Heart right ventricle (tissue), 16 donors: Measurements from ENCODE around the gene YEATS2. TPM values are rescaled to one million over a fixed set of nuclear protein-coding genes. Genes with fewer than 3 reads are reported as not detected.

ENCODE experiments used
- ATAC-seq, 8 donors: fragments of 200-7000 bp; cut with Tn5 transposase; one replicate each; pipeline ENCODE4 v1.9.1; 2020; ENCODE audit warnings: mild to moderate bottlenecking in 8 of 8, moderate library complexity in 8 of 8, moderate number of reproducible peaks in 1 of 8
- DNase-seq, 2 donors: peaks; one replicate each; pipeline ENCODE4 v3.0.0-alpha.2; 2020
- H3K27ac ChIP-seq, 10 donors: fragments of 200-600 bp; sonication (generic) in 2 of 10; one replicate each; pipeline versions ENCODE4 v1.5.0 to v1.8.0; 2020 to 2022; ENCODE audit warnings: mild to moderate bottlenecking in 3 of 10
- H3K27me3 ChIP-seq, 7 donors: fragments of 200-600 bp; one replicate each; pipeline ENCODE4 v1.8.0; 2021 to 2022; ENCODE audit warnings: mild to moderate bottlenecking in 2 of 7
- H3K36me3 ChIP-seq, 9 donors: fragments of 200-600 bp; sonication (generic) in 1 of 9; one replicate each; pipeline versions ENCODE4 v1.5.0 to v1.8.0; 2020 to 2022; ENCODE audit warnings: mild to moderate bottlenecking in 2 of 9
- H3K4me1 ChIP-seq, 9 donors: fragments of 200-600 bp; sonication (generic) in 1 of 9; one replicate each; pipeline versions ENCODE4 v1.5.0 to v1.8.0; 2020 to 2022; ENCODE audit warnings: mild to moderate bottlenecking in 4 of 9
- H3K4me3 ChIP-seq, 10 donors: fragments of 200-600 bp; sonication (generic) in 2 of 10; one replicate each; pipeline versions ENCODE4 v1.5.0 to v1.8.0; 2020 to 2022; ENCODE audit warnings: mild to moderate bottlenecking in 7 of 10, moderate library complexity in 2 of 10
- H3K9me3 ChIP-seq, 11 donors: fragments of 200-600 bp in 10 of 11; sonication (generic) in 2 of 11; one replicate each; pipeline versions ENCODE4 v1.5.0 to v1.8.0; 2013 to 2022; ENCODE audit warnings: mild to moderate bottlenecking in 2 of 11, control low read depth in 1 of 11, moderate library complexity in 1 of 11
- WGBS, 2 donors: extraction: QIAGEN DNeasy Blood & Tissue Kit; methylation state at CpG; one replicate each; pipeline ENCODE4 v1.1.7; 2013; ENCODE audit warnings: inconsistent platforms in 1 of 2; 5-methylcytosine and 5-hydroxymethylcytosine counted together
- intact Hi-C, 10 donors: fragments of 100-400 bp; cut with DNase I; formaldehyde crosslinking; loops; one replicate each; pipeline versions ENCODE4 v1.11.1 to v1.14.2; 2022
- polyA plus RNA-seq, 2 donors: library from polyadenylated mRNA; stranded (reverse); fragments of 200-250 nt; gene quantifications; one replicate each; pipeline ENCODE4 v1.2.3, GENCODE V29; 2013
- total RNA-seq, 10 donors: library from RNA; stranded (reverse); fragmentation: NEBNext Ultra II Directional in 3 of 10; extraction: Animal tissue kit (Norgen Biotek cat#: 25700) in 3 of 10; gene quantifications; one replicate each; pipeline versions ENCODE4 v1.2.1 to v1.2.4, GENCODE V29; 2021 to 2023
- TF ChIP-seq, protein P1 (sequence below), 9 donors: fragments of 200-600 bp; sonication (generic) in 2 of 9; IDR thresholded peaks; one replicate each; pipeline versions ENCODE4 v1.5.0 to v1.8.0; 2021 to 2022; ENCODE audit warnings: antibody characterized with exemption in 9 of 9, mild to moderate bottlenecking in 5 of 9, moderate library complexity in 1 of 9
- donor health status: Arrhythmogenic right ventricular cardiomyopathy.
- donor health status: ischemic (EF 13 %, LVEDD 7.1; RV severe dilation, severe dysfunction).
- donor health status: healthy with polysubstance abuse.
- donor health status: DM: no; HTN: yes; CAD: no.
- donor health status: DM: no; HTN: no; CAD: no.
- donor health status: ischemic (EF 25% LVEDD 6.9; RV normal size, moderate dysfunction).
- donor health status: ischemic (EF 25% LVEDD 5.7; RV mildly dilated, moderate dysfunction).
- donor health status: healthy.
- donor health status: DM: yes; HTN: yes; CAD: no.
- donor health status: Ischemic cardiomyopathy.
- donor health status: ischemic (EF 35%, LVEDD 5.7; RV mildly dilated, moderate dysfunction).
- donor health status: nonischemic (EF 11% LVEDD 7.7; RV severe dilation, severe dysfunction).
- donor health status: DM: yes; HTN: yes; CAD: no.
- donor health status: PGD.
- donor health status: ischemic (EF 29% LVEDD 5.4; RV normal size, mild dysfunction).
- donor health status: nonischemic (EF 23%, LVEDD 6.1; RV moderate dilation, normal function).

The YEATS2 gene
- total and polyA plus RNA-seq, 12 donors, result 4.6 to 22.2 (median 10.1) TPM

DNA sequence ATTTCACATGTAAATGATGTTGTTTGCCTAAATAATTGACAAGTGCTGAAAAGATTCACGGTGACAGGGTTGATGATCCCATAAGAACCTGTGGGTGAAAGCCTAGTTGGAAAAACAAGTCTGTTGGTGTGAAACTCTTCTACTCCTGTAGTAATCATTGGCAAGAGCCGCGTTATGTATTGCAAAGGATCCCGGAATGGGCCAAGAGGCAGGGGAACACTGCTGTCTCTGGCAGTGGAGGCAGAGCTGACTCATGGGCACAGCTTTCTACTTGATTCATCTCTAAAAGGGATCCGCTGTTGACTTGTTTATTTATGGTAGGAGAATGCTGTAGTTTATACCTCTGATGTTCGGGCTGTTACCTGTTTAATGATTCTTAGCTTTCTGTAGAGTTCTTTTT lies 64.7 kb downstream of the YEATS2 start:
- ATAC-seq (no peak), DNase-seq (no peak)
- 96% methylated on average over 6 of the region's 6 CpGs for WGBS, 2 donors
- Histone ChIP-seq H3K4me1 (peaks cover 0 to 19% (median 7%) of the 10 kb centered on the region in 9 donors), H3K27ac (no peak overlapping the region), H3K27me3 (no peaks in the 10 kb centered on the region), H3K4me3 (no peak overlapping the region), H3K36me3 (peaks cover 0 to 94% (median 31%) of the 10 kb centered on the region in 9 donors), H3K9me3 (no peaks in the 10 kb centered on the region)
- TF ChIP-seq, protein P1, sequence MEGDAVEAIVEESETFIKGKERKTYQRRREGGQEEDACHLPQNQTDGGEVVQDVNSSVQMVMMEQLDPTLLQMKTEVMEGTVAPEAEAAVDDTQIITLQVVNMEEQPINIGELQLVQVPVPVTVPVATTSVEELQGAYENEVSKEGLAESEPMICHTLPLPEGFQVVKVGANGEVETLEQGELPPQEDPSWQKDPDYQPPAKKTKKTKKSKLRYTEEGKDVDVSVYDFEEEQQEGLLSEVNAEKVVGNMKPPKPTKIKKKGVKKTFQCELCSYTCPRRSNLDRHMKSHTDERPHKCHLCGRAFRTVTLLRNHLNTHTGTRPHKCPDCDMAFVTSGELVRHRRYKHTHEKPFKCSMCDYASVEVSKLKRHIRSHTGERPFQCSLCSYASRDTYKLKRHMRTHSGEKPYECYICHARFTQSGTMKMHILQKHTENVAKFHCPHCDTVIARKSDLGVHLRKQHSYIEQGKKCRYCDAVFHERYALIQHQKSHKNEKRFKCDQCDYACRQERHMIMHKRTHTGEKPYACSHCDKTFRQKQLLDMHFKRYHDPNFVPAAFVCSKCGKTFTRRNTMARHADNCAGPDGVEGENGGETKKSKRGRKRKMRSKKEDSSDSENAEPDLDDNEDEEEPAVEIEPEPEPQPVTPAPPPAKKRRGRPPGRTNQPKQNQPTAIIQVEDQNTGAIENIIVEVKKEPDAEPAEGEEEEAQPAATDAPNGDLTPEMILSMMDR (IDR thresholded peaks at IDR 0.05), result no peak
- intact Hi-C loops, result loop anchor here in 5 of 10 donors (10.0 kb wide), 4 partner anchors 58 to 578 kb away; no protein-coding TSS in a partner anchor

DNA sequence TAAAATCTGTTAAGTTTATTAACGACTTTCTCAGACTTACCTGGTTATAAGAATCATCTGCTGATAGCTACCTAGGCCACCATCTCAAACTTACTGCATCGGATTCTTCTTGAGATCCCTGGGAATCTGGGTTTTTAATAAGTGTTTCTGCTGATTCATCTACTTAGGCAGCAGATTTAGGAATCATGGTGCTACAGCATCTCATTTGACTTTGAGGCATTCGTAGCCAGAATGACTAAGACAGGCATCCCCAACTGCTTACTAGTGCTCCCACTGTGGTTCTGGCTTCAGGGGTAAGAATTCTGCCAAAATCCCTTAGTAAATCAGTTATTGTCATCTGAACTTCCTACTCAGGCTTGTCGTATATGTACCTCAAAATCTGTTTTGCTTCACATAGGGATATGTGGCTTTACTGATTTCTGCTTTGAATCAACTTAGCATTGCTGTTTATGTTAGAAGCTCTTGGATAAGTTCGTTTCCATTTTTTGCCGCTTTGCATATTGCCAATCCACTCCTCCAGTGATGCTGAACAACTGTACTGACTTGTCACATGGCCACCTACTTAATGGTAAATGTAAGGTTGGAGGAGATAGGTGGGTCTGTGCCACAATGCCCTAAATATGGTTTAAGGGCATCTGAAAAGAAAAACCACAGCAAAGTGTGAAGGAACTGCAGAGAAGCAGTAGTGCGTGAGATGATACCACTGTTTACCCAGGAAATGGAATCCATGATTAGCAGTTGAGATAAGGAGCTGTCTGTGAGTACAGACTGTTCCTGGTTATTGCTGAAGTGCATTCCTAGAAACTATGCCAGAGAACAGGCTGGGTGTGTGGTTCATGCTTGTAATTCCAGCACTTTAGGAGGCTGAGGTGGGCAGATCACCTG lies 67.5 kb downstream of the YEATS2 start:
- H3K9me3 ChIP-seq, result no peaks in the 10 kb centered on the region
- H3K4me1 ChIP-seq, result peaks cover 0 to 19% (median 7%) of the 10 kb centered on the region in 9 donors
- peaks cover 0 to 89% (median 21%) of the 10 kb centered on the region in 9 donors for H3K36me3 ChIP-seq
- DNase-seq (no peak), ATAC-seq (peak in 2 of 8 donors; percentile 28 to 29)
- no peak overlapping the region for H3K4me3 ChIP-seq
- no peak overlapping the region for H3K27ac ChIP-seq
- intact Hi-C loops, result loop anchor here in 9 of 10 donors (2.0 to 10.0 kb wide), 7 partner anchors 60 to 580 kb away; no protein-coding TSS in a partner anchor
- TF ChIP-seq, protein P1 (IDR thresholded peaks at IDR 0.05), result no peak
- no peaks in the 10 kb centered on the region for H3K27me3 ChIP-seq
- WGBS, 2 donors, result 74 to 75% methylated on average over 7 of the region's 7 CpGs

DNA sequence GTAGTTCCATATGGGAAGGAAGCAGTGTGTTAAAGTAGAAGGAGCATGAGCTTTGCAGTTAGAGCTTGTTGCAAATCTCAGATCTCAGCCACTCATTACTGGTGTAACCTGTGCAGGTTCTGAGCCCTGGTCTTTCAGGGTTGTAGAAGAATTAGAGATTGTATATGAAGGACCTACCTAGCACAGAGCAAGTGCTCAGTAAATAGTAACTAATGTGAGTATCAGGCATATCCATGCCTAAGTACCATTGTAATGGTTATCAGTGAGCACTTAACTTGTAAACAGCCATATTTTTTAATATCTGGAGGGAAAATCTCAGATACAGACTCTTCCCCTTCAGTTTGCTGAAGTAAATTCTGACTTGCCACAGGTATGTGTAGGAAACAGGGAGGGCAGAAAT lies 68.5 kb downstream of the YEATS2 start:
- Histone ChIP-seq H3K9me3 (no peaks in the 10 kb centered on the region), H3K27ac (peak overlapping the region in 2 of 10 donors; percentile 7 to 28), H3K4me3 (no peak overlapping the region), H3K27me3 (no peaks in the 10 kb centered on the region), H3K4me1 (peaks cover 0 to 19% (median 7%) of the 10 kb centered on the region in 9 donors), H3K36me3 (peaks cover 0 to 79% (median 16%) of the 10 kb centered on the region in 9 donors)
- intact Hi-C loops, result loop anchor here in 8 of 10 donors (2.0 to 10.0 kb wide), 8 partner anchors 61 to 581 kb away; no protein-coding TSS in a partner anchor
- TF ChIP-seq, protein P1 (IDR thresholded peaks at IDR 0.05), result no peak
- no peak for ATAC-seq
- DNase-seq, result no peak

DNA sequence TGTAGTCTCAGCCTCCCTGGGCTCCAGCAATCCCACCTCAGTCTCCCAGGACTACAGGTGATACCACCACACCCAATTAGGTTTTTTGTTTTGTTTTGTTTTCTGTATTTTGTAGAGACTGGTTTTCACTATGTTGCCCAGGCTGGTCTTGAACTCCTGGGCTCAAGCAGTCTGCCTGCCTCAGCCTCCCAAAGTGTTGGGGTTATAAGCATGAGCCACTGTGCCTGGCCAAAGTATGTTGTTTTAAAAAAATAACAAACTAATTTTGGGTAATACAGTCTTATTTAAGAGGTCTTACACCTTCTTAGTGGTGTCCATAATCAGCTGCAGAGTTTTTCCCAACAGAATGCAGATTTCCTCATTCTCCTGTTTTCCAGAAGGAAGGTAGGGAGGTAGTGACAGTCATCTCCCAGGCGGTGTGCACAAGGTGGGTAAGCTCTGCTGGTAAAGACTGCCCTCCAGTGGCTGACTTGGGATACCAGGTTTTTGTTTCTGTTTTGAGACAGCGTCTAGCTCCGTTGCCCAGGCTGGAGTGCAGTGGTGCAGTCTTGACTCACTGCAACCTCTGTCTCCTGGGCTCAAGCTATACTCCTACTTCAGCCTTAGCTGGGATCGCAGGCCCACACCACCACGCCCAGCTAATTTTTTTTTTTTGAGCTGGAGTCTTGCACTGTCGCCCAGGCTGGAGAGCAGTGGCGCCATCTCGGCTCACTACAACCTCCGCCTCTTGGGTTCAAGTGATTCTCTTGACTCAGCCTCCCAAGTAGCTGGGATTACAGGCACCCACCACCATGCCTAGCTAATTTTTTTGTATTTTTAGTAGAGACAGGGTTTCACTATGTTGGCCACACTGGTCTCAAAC lies 69.4 kb downstream of the YEATS2 start:
- H3K36me3 ChIP-seq, result peaks cover 0 to 74% (median 8%) of the 10 kb centered on the region in 9 donors
- ATAC-seq (peak; percentile 77 to 94 (median 92)), DNase-seq (peak; percentile 42 to 77)
- peaks cover 0 to 19% (median 7%) of the 10 kb centered on the region in 9 donors for H3K4me1 ChIP-seq
- WGBS, 2 donors, result 64 to 68% methylated on average over 9 of the region's 9 CpGs
- peak overlapping the region in 1 of 10 donors; percentile 7 for H3K27ac ChIP-seq
- no peaks in the 10 kb centered on the region for H3K27me3 ChIP-seq
- TF ChIP-seq, protein P1 (IDR thresholded peaks at IDR 0.05), result peak; percentile 67 to 92 (median 84)
- H3K9me3 ChIP-seq, result no peaks in the 10 kb centered on the region
- H3K4me3 ChIP-seq, result no peak overlapping the region
- intact Hi-C loops, result loop anchor here in 9 of 10 donors (1.0 to 10.0 kb wide), 10 partner anchors 62 to 582 kb away; no protein-coding TSS in a partner anchor
